NCI-H524 treated with DMSO at 0.1 percent for 48 hours (cell line): ENCODE data around the gene ZBTB7A.

Source experiments
- DNase-seq: peaks from one replicate; lab custom pipeline; 2025; lab: John Stamatoyannopoulos, UW

Gene ZBTB7A

DNA sequence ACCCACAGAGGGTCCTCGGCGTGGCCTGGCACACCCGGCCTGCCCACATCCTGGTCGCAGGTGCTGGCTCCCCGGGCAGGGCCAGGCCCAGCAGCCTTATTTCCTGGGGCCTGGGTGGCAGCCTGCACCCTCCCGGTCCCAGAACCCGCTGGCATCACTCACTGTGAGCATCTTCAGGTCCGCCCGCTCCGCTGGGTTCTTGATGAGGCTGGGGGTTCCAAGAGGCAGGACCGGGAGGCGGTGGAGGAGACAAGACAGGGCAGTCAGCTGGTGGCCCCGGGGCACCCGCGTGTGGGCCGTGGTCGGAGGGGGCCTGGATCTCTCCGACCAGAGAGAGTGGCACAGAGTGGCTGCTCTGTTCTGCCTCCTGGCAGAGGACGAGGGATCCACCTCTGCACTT lies 27.6 kb upstream of the ZBTB7A start:
- DNase-seq: no peak

DNA sequence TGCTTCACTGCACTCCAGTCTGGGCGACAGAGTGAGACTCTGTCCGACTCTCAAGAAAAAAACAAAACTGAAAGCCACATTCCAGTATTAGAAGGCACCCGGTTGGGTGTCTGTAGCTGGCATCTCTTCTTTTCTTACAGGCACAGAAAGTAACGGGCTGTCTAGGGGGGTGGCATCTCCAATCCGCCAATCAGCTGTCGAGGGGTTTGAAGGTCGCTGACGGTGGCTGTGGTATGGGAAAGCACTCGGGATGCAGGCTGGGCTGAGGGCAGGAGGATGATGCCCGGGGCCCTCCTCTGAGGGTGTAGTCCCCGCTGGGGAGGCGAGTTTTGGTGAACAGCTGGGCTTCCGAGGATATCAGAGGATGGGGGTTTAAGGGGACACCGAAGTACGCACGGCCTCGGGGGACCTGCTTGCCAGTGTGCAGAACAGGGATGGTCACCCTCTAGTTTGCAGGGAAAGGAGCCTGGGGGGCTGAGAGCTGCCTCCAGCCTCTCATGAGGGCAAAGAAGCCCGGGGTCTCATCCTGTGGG lies 27.0 kb upstream of the ZBTB7A start:
- no peak for DNase-seq

DNA sequence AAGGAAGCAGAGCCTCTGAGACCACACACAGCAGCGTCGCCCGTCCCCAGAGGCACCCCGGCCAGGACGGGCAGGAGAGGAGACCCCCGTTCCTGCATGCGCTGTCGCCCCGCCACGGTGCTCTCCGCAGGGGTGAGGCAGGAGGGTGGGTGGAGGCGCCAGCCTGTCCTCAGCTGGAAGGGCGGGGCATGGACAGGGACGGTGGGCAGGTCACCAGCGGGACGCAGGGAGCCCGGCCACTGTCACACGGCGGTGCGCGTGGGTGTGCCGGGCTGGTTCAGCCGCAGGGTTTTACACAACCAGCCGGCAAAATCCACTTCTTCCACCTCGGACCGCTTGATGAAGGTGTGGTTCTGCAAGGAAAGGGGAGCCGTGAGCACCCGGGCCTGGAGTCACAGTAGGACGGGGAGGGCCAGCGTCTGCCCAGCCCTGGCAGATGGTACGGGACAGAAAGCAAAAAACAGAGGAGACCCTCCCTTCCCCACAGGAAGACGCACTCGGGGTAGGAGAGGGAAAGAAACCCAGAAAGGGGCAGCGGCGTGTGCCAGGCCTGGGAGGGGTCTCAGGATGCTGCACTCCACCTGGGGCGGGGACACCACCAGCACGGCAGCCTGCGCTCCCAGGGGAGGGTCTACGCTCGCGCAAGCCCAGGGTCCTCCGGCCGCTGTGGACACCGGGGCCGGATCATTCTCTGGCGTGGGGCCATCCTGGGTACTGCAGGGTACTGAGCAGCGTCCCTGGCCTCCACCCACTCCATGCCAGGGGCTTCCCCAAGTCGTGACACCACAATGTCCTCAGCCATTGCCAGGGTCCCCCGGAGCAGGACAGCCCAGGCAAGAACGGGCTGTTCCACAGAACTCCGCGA lies 23.9 kb upstream of the ZBTB7A start:
- no peak for DNase-seq

DNA sequence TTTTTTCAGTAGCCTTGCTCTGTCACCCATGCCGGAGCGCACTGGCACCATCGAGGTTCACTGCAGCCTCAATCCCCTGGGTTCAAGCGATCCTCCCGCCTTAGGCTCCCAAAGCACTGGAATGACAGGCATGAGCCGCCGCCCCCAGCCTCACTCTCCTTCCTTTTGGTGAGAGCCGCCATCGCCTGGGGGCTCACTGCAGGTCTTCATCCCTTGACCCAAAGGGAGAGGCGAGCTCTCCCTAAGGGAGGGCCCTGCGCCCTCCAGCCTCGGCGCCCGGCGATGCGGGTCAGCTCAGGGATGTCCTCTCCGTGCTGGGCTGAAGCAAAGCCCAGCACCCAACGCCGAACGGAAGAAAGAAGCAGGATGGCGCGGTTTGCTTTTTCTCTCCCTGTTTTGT lies 23.2 kb upstream of the ZBTB7A start:
- DNase-seq: no peak

DNA sequence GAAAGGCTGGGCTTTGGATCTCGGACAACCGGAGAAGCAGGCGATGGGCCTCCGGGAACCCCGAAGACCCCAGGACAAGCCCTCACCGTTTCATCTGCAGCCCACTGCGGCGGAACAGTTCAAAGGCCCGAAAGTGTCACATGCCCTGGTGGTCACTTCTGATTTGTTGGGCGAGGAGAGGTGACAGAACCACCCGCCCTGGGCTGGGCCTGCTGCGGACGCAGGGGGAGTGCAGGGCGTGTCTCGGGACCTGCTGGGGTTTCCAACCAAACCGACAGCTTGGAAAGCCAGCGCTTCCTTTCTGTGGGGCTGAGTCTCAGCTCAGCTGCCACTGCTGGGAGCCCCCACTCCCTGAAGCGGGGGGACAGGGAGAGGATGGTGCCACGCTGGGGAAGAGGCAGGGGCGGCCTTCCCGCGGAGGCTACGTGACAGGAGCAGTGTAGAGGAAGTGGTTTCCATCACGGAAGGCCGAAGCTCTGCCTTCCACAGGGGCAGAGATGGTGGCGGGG lies 22.8 kb upstream of the ZBTB7A start:
- no peak for DNase-seq

DNA sequence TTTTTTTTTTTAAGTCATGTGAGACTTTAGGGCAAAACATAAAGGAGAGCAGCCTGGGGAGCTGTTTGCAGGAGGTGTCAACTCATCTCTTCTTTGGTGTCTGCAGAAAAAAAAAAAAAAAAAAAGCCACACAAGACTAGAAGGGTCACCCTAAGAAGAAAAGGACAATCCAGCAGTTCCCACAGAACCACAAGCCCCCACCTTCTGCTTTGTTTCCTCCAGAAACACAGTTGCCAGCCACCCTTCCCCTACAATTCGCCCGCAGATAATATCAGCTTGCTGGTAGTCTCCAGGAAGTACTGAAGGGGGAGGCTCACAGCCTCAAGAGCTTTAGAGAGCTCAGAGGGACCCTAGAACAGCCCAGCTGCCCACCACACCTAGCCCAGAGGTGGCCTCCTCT lies 22.3 kb upstream of the ZBTB7A start:
- no peak for DNase-seq

DNA sequence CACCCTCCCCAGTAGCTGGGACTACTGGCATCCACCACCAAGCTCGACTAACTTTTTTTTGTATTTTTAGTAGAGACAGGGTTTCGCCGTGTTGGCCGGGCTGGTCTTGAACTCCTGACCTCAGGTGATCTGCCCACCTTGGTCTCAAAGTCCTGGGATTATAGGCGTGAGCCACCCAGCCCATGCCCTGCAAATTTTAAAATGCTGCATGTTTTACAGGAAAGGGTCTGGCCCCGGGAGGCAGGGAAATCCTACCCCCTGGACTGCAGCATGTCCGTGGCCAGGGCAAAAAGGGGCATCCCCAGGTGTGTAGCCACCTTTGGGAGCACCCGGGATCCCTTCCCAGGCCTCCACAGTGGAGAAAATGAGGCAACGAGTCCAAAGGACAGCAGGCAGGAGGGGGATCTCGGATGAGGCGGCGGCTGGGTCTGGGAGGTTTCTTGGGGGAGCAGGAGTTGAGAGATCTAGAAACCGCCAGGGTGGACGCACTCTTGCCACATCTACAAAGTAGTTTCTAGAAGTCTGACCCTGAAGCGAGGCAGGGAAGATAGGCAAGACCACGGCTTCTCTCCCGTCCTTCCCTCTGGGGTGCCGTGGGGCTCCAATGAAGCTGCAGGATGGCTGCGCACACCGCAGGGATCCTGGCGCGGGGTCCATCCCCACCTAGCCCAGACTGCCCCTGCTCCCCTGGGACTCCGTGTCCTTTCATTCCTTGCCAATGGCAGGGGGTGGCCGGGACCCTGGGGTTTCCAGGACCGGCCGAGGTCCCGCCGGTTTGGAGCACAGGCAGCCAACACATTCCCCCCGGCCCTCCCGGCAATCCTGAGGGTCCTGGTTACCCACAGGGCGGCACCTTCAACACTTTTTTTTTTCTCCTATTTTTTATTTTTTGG lies 21.3 kb upstream of the ZBTB7A start:
- no peak for DNase-seq

DNA sequence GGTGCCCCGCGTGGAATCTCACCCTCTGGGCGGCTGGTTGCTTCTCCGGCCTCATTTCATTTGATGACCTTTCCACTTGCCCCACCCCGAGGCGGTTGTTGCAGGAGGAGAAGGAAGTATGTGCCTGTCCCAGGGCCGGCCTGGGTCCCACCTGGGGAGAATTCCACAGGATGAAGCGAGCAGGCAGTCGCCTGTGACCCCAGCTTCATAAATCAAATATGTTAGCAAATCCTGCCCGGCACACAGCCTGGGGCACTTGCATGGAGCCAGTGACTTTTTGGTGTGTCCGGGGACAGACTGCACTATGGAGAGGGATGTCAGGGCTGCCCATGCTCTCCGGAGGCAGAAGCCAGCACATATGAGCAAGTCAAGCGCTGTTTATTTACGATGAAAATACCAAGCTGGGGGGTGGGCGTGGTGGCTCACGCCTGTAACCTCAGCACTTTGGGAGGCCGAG lies 19.7 kb upstream of the ZBTB7A start:
- DNase-seq: no peak

DNA sequence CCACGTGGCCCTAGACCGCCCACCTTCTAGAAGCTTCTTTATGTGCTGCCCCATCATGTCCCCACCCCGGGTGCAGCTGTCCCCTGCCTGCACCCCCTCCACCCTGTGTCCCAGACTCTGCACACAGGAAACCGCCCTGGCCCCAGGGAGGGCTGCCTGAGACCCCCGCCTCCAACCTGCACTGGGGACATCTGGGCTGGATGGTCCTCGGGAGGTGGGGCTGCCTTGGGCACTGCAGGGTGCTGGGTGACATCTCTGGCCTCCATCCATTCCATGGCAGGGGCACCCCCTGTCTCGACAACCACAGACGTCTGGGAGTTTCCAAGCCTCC lies 17.8 kb upstream of the ZBTB7A start:
- DNase-seq: no peak

DNA sequence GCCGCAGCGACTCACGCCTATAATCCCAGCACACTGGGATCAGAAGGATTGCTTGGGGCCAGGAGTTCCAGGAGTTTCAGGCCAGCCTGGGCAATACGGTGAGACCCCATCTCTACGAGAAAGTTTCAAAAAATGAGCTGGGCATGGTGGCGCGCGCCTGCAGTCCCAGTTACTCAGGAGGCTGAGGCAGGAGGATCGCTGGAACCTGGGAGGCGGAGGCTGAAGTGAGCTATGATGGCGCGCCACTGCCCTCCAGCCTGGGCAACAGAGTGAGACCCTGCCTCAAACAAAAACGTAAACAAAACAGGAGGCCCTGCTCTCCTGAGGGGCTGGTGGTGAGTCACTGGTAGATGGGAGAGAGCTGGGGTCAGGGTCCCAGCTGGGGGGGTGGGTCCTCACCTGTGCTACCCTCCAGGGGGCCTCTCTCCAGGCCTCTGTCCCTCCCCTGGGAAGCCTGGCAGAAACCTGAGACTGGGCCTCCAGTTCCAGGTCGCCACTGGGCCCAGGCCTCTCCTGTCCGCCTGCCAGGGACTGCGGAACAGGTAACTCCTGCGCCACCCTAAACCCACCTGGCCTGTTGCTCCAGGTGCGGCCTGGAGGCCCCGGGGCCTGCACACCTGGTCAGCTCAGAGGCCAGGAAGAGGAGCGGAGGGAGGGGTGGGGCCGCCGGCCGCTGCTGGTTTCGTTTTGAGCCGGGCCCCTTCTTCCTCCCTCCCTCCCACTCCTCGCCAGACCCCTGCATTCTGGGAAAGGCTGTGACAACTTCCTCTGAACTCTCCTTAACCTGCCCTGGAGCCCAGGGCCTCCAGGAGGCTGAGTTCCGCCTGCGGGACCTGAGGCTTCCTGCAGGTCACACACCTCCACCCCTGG lies 17.2 kb upstream of the ZBTB7A start:
- no peak for DNase-seq

DNA sequence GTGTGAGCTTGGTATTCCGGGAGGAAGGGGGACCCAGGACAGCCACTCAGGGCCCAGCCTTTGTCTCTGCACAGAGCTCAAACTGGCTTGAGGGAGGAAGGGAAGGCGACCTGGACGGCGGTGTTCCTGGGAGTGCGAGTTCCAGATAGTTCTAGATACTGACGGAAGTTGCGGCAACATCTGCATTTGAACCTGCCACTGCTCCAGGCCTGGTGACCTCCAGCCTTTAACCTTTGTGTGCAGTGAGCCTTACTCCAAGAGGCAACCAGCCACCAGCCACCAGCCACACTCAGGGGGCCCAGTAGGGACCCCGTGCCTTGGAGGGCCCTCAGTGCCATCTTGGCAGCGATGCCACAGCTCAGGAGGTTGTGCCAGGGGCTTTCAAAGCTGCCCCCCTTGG lies 15.5 kb upstream of the ZBTB7A start:
- DNase-seq: no peak

DNA sequence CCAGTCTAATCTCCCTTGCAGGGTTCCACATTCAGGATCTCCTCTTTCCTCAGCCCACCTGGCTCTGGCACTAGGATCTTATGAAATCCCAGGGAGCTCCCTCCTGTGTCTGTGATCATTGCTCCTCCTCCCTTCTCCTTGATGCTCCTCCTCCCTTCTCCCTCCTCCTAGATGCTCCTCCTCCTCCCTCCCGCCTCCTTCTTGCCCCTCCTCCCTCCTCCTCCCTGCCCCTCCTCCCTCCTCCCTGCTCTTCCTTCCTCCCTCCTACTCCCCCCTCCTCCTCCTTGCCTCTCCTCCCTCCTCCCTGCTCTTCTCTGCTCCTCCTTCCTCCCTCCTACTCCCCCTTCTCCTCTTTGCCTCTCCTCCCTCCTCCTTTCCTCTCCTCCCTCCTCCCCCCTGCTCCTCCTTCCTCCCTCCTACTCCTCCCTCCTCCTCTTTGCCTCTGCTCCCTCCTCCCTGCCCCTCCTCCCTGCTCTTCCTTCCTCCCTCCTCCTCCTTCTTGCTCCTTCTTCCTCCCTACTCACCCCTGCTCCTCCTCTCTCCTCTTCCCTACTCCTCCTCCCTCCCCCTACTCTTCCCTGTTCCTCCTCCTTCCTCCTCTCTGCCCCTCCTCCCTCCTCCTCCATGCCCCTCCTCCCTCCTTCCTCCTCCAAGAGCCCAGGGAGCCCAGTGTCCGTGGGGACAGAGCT lies 14.9 kb upstream of the ZBTB7A start:
- DNase-seq: no peak

DNA sequence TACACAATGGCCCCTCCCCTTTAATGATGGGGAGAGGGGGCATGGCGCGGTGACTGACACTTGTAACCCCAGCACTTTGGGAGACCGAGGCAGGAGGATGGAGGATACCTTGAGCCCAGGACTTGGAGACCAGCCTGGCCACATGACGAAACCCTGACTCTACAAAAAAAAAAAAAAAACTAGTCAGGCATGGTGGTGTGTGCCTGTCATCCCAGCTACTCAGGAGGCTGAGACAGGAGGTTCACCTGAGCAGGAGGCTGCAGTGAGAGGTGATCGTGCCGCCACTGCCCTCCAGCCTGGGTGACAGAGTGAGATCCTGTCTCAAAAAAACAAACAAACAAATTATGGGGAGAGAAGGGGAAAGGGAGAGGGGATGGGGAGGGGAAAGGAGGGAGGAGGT lies 13.8 kb upstream of the ZBTB7A start:
- DNase-seq: no peak

DNA sequence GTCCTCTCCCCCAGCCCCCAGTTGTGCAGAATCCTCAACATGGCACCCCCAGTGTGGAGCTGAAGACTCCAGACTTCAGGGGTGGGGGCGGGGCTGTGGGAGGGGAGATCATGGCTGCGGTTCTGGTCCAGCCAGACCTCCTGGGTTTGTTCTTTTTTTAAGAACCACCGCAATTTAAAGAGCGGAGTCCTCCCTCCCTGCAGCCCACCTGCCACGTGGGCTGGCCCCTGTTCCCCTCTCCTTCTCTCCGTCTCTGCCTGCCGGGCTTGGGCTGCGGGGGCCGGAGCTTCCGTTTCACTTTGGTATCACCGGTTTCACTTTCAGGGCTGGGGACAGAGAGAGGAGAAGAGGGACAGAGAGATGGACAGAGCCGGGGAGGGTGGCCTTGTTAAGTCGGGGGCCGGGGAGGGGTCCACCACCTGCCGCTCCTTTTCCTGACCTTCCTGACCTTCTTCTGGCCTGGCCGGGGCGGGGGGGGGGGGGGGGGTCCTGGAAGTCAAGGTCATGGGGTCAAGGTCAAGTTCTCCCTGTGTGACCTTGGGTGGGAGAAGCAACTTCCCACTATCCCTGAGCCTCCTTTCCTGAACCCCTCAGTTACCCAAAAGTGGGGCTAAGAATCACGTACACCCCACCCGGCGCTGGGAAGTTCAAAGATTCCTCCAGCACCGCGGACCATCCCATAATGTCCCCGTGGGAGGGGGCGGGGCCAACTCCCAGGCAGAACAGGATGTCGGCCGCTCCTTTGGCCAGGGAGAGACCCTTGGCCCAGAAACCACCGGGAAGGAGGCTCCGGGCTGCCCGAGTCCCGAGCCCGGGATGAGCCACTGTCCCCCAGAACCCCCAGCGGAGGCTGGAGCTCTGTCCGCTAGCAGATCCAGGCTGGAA lies 11.3 kb upstream of the ZBTB7A start:
- no peak for DNase-seq

DNA sequence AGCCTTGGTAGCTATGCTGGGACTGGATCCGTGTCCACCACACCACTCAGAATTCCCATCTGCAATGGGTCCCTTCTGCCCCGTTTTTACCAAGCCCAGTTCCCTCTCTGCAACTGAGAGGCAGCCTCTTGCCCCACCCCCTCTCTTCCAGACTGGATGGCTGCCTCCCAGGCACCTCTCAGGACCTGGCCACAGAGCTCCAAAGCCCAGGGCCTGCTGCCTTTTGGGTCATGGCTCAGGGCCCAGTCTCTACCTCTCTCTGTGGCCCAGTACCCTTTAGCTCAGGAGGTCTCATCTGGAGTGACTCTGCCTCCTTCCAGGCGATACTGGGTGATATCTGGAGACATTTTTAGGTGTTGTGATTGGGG lies 10.3 kb upstream of the ZBTB7A start:
- no peak for DNase-seq

DNA sequence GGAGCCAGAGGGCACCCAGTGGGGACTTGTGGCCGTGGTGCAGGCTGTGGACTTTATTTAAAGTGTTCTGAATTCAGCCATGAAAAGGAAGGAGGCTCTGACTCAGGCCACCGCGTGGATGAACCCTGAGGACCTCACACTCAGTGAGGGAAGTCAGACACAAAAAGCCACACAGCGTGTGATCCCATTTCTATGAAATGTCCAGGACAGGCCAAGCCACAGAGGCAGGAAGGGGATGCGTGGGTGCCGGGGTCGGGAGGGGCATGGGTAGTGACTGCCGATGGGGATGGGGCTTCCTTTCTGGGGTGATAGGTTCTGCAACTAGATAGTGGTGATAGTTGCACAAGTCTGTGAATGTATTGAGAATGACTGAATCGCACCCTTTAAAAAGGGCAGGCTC lies 8.7 kb upstream of the ZBTB7A start:
- DNase-seq: no peak

DNA sequence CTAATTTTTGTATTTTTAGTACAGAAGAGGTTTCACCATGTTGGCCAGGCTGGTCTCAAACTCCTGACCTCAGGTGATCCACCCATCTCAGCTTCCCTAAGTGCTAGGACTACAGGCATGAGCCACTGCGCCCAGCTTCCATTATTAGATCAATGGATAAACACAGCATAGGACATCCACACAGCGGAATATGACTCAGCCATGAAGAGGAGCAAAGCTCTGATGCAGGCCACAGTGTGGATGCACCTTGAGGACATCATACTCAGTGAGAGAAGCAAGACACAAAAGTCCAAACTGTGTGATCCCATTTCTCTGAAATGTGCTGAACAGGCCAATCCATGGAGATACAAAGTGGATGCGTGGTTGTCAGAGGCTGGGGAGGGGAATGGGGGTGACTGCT lies 4.9 kb upstream of the ZBTB7A start:
- no peak for DNase-seq

DNA sequence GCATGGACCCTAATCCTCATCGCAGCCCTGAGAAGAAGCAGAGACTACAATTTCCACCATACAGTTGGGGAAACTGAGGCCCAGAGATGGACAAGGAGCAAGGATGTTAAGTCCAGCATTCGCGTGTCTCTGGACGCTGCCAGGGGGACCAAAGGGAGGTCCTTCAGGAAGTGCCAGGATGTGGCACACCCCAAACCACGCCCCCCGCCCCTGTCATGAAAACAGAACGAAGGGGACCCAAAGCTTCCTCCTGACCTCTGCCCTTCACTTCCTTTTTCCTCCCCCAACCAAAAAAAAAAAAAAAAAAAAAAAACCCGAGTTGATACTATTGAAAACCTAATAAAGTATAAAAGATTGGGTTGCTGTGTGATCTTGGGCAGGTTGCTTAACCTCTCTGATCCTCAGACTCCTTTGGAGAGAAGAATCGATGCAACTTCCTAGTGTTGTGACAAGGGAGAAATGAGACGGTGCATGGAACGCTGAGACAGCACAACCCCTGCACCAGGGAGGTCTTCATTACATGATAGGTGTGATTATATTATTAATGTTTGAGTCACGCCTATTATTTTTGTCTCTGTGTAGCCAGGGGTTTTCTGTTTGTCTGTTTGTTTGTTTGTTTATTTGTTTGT lies 2.7 kb upstream of the ZBTB7A start:
- no peak for DNase-seq

DNA sequence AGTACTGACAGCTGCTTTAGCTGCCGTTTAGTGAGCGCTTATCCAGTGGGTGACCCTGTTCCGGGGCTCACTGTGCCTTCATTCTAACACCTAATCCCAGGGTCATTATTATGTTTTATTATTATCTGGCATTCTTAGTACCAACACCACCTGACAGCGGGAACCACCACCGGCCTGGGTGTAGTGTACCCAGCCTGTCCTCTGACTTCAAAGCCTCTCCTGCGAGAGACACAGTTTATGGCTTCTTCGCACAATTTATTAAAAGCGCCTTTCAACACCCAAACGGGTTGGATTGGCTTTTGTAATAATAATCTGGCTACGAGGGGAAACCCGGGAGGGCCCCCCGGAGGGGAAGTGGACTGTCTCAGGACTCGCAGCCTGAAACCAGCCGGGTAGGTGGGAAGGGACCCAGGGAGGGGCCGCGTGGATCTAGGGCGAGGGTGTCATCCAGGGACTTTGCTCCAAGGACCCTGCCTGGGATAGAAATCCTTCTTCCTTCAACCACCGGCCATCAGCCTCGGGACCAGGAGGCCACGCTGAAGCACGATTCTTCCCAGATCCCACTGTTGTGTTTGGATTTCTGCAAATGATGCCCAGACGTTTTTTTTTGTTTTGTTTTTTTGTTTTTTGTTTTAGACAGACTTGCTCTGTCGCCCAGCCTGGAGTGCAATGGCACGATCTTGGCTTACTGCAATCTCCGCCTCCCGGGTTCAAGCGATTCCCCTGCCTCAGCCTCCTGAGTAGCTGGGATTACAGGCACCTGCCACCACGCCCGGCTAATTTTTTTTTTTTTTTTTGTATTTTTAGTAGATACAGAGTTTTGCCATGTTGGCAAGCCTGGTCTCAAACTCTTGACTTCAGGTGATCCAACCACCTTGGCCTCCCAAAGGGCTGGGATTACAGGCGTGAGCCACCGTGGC lies 1.6 kb upstream of the ZBTB7A start:
- DNase-seq: no peak
